Activated naive CD8-positive, alpha-beta T cell treated with anti-CD3 and anti-CD28 coated beads, Interleukin-2, amount 50 U/mL, for 16 hours (primary cell): ENCODE measurements around the gene RAB6D.
"Not testable (repeated sequence)": the region's sequence is repeated elsewhere in the genome, so short reads cannot be mapped to it uniquely, and the experiment has no call there.

Source experiments
- DNase-seq: peaks from one replicate; pipeline ENCODE4 v3.0.0-alpha.2; 2020; ENCODE audit warnings: low read depth, low spot score

The RAB6D gene

GRCh38 chr2:131363703-131364186 is at the start of gene RAB6D:
RAB6D (minus strand) TSS chr2:131364168; CDS start chr2:131363720, 448 bp downstream.
- DNase-seq, result not testable (repeated sequence)

DNA sequence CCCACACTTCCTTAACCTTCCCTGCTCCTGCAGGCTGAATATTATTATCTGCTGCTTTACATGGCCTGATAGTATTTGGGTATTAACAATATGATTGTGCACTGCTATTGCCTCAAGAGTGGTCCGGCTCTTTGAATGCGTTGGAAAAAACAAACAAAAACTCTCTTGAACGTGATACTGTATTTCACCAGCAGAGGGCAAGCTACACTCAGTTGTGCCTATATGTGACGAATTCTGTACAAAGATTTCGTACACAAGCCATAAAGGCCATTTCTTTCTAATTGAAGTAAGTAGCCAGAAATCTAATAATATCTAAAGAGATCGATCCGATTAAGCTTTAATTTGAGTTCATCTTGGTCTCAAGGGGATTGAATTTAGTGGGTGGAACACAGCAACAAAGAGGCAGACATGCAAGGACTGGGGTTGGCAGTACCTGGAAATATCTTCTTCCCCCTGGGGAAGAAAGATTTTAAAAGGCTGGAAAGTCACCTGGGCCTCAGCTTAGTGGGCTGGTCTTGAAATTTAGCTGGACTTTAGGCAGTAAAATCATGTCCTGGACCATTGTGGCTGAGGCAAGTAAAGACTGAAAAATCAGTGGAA is 49.3 kb upstream of the RAB6D start:
- DNase-seq, result no peak

- no peak for DNase-seq
These were observed 46.2 kb upstream of the RAB6D start for GRCh38 chr2:131410173-131410572.

- DNase-seq, result no peak
These were observed 44.8 kb upstream of the RAB6D start for GRCh38 chr2:131408778-131409177.

DNA sequence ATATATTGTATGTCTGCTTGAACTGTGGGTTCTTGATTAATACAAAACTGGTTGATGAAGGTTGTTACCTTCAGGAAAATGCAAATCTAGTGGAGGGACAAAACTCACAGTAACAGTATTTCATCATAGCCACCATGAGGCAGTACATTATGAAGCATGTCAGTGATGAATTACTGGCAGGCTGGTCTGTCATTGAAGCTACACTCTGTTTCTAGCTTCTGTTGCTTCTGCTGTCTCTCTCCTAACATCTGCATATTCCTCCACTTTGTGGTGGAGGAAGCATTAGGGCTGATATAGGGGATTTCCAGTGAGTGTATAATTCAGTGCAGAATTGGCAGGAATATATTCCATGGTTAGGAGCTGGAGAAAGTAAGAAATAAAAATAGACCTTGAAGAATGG is 44.2 kb upstream of the RAB6D start:
- DNase-seq, result no peak

DNA sequence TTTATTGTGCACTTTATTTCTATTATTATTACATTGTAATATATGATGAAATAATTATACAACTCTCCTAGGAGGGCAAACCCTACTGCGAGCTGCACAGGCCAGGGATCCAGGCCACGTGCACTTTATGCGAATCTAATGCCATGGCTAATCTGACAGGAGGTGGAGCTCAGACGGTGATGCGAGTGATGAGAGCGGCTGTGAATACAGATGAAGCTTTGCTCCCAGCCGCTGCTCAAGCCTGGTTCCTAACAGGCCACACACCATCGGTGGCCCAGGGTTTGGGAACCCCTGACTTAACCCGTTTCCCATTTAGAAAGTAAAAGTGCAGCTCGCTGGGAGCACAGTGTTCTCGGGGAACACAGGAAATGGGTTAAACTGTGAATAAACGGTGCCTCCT is 40.8 kb upstream of the RAB6D start:
- no peak for DNase-seq

- no peak for DNase-seq
These were observed 38.5 kb upstream of the RAB6D start for GRCh38 chr2:131402320-131403039.

- DNase-seq, result no peak
These were observed 36.9 kb upstream of the RAB6D start for GRCh38 chr2:131400849-131401248.

DNA sequence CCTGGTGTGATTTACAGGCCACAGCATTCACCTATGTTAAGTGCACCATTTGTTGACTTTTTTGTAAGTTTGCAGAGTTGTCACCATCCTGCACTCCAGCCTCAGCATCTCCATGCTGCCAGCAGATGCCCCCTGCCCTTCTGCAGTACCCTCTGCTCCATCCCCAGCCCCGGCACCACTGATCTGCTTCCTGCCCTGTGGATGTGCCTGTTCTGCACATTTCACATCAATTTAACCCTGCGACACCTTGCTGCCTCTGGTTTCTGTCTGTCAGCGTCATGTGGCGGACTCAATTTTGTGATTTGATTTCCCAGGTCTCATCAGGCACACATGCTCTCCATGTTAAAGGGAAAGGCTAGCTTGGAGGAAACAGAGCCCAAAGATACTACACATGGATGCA is 36.5 kb upstream of the RAB6D start:
- DNase-seq, result not testable (repeated sequence)

DNA sequence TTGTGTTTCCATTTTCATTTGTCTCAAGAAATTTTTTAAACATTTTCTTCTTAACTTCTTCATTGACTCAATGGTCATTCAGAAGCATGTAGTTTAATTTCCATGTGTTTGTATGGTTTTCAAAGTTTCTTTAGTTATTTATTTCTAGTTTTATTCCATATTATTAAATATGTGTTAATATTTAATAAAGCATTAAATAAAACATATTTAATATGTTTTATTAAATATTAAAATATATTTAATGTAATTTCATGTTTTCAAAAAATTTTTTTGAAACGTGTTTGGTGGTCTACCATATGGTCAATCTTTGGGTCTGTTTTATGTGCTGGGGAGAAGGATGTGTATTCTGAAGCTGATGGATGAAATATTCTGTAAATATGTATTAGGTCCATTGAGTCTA is 32.2 kb upstream of the RAB6D start:
- not testable (repeated sequence) for DNase-seq

- DNase-seq, result not testable (repeated sequence)
These were observed 31.2 kb upstream of the RAB6D start for GRCh38 chr2:131395024-131395645.

DNA sequence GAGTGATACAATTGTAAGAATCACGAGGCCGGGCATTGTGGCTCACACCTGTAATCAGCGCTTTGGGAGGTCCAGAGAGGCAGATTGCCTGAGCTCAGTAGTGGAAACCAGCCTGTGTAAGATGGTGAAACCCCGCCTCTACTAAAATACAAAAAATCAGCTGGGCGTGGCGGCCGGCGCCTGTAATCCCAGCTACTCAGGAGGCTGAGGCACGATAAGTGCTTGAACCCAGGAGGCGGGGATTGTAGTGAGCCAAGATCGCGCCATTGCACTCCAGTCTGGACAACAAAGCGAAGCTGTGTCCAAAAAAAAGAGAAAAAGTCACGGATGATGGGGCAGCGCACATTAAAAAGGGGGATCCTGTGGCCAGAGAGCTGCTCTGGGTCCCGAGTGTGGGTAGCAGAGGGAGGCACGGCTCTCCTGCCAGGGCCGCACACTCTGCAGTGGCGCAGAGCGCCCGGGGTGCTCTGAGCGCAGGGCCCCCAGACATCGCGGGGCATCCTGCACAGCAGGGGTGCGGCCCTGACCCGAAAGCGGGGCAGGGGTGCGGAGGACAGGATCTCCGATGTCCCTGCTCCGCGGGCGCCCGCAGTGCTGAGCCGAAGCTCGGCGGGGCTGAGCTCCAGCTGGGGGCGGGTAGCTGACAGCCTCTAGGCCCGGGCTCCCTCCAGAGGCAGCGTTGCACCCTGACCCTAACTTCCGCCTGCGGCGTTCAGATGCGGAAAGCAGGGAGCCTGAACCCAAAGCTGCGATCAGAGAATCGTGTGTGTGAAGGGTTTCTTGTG is 30.4 kb upstream of the RAB6D start:
- DNase-seq, result no peak

DNA sequence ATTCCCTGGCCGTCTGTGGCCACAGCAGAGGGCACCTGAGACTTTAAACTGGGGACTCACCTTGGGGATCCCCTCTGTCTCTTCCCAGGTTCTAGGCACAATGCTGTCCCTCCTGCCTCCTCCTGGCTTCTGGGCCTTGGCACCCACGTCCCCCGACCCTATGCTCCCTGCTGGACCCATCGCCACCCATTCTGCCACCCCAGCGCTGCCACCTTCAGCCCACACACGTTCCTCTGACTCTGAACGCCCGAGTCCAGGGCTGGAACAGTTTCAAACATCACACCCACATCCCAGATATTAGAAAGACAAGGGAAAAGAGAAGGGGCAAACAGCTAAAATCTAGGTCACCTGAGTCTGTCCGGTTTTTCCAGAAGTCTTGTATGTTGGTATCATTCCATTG is 28.0 kb upstream of the RAB6D start:
- DNase-seq, result not testable (repeated sequence)

DNA sequence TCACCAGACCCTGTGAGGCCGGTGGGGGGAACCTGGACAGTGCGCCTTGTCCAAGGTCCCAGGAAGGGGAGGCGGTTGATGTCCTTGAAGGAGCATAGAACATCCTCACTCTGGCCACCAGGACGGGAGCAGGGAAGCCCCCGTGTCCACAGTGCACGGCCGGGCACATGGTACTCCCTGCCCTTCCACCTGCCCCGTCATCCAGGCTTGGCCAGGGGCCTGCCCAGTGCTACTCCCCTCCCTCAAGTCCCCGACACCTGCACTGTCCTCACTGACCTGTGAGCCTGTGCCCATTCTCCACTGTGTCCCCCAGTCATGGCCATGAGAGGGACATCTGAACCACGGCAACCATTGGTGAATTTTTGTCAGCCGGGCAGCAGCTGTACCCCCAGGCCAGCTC is 27.5 kb upstream of the RAB6D start:
- DNase-seq, result not testable (repeated sequence)

GRCh38 chr2:131390495-131391130 is 26.6 kb upstream of the RAB6D start:
- DNase-seq, result not testable (repeated sequence)

- DNase-seq, result no peak
These were observed 25.7 kb upstream of the RAB6D start for GRCh38 chr2:131389657-131390056.

GRCh38 chr2:131388834-131389233 is 24.9 kb upstream of the RAB6D start:
- not testable (repeated sequence) for DNase-seq

- not testable (repeated sequence) for DNase-seq
These were observed 9.1 kb upstream of the RAB6D start for GRCh38 chr2:131373111-131373510.

GRCh38 chr2:131369954-131370353 is 6.0 kb upstream of the RAB6D start:
- no peak for DNase-seq

DNA sequence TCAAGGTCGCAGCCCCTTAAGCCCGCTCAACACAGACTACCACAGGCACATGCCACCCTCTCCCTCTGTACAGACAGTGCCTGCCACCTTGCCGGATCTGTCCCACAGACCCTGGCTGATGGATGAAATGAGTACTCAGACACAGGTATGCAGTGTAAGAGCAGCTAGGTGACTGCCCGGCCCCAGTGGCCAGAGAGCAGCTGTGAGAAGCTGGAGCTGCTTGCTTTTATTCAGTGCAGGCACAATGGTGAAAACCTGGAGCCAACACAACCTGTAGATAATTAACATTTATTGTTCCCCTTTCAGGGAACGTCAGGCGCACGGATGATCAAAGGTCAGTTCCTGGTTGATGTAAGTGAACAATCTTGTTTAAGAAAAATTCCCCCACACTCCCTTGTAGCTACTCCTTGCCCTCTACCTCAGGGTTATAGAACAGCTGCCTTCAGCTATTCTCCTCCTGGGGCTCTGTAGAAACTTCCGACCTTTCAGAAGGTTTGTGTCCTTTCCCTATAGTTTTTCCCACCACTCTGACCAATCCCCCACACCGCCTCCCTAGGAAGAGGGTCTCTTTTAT is 4.6 kb upstream of the RAB6D start:
- DNase-seq, result not testable (repeated sequence)

DNA sequence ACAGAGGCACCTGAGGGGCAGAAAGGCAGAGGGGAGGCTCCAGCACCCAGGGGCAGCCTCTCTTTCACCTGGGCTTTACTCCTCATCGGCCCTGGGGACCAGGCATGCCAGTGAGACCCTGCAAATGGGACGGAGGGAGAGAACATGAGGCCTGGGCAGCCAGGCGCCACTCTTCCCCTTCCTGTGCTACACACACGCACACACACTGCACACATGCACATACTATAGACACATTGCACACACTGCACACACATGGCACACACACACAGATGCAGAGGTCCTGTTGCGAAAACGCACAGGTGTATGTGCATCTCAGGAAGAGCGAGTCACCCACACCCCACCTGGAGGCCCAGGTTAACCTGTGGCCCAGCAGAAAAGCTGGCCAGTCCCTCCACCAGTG is 3.4 kb upstream of the RAB6D start:
- DNase-seq, result no peak
